Measurements from ENCODE around the gene DMGDH. TPM values are rescaled to one million over a fixed set of nuclear protein-coding genes. Genes with fewer than 3 reads are reported as not detected.
A peak's percentile ranks its signal among the peaks of the same experiment; 100 is the strongest.

DMGDH gene
- total and polyA plus RNA-seq, 2 donors = 1.4 to 3.1 TPM

- Histone ChIP-seq H3K36me3 (ENCODE audit: insufficient read depth) (no peaks in the 10 kb centered on the region), H3K27ac (ENCODE audit: low read depth) (no peak overlapping the region), H3K4me3 (ENCODE audit: low read depth, low read length) (no peak overlapping the region), H3K4me1 (ENCODE audit: insufficient read depth) (no peaks in the 10 kb centered on the region)
- DNase-seq (ENCODE audit: extremely low spot score) = peak; percentile 35
- WGBS = 16% methylated on average over 14 of the region's 14 CpGs
These were observed 48.5 kb downstream of the DMGDH start for GRCh38 chr5:79020861-79021561.

- Histone ChIP-seq H3K27ac (ENCODE audit: low read depth) (no peak overlapping the region), H3K36me3 (ENCODE audit: insufficient read depth) (no peaks in the 10 kb centered on the region), H3K4me3 (ENCODE audit: low read depth, low read length) (no peak overlapping the region), H3K4me1 (ENCODE audit: insufficient read depth) (peaks cover 1% of the 10 kb centered on the region)
- WGBS = 89% methylated on average over 2 of the region's 2 CpGs
- no peak for DNase-seq (ENCODE audit: extremely low spot score)
These were observed 54.8 kb downstream of the DMGDH start for GRCh38 chr5:79014631-79015030.

GRCh38 chr5:79011869-79012268 lies 57.6 kb downstream of the DMGDH start:
- Histone ChIP-seq H3K4me1 (ENCODE audit: insufficient read depth) (peaks cover 1% of the 10 kb centered on the region), H3K4me3 (ENCODE audit: low read depth, low read length) (no peak overlapping the region), H3K27ac (ENCODE audit: low read depth) (no peak overlapping the region), H3K36me3 (ENCODE audit: insufficient read depth) (no peaks in the 10 kb centered on the region)
- DNase-seq (ENCODE audit: extremely low spot score) = no peak

- no peak overlapping the region for H3K4me3 ChIP-seq (ENCODE audit: low read depth, low read length)
- H3K27ac ChIP-seq (ENCODE audit: low read depth) = no peak overlapping the region
- 95% methylated on average over 1 of the region's 1 CpG for WGBS
- H3K36me3 ChIP-seq (ENCODE audit: insufficient read depth) = no peaks in the 10 kb centered on the region
- H3K4me1 ChIP-seq (ENCODE audit: insufficient read depth) = peaks cover 1% of the 10 kb centered on the region
- DNase-seq (ENCODE audit: extremely low spot score) = no peak
These were observed 58.1 kb downstream of the DMGDH start for GRCh38 chr5:79011219-79011836.

GRCh38 chr5:79008362-79008761 lies 61.1 kb downstream of the DMGDH start:
- Histone ChIP-seq H3K4me1 (ENCODE audit: insufficient read depth) (no peaks in the 10 kb centered on the region), H3K36me3 (ENCODE audit: insufficient read depth) (no peaks in the 10 kb centered on the region), H3K27ac (ENCODE audit: low read depth) (no peak overlapping the region), H3K4me3 (ENCODE audit: low read depth, low read length) (no peak overlapping the region)
- 70% methylated on average over 3 of the region's 3 CpGs for WGBS
- no peak for DNase-seq (ENCODE audit: extremely low spot score)

- H3K27ac ChIP-seq (ENCODE audit: low read depth) = no peak overlapping the region
- no peaks in the 10 kb centered on the region for H3K4me1 ChIP-seq (ENCODE audit: insufficient read depth)
- no peaks in the 10 kb centered on the region for H3K36me3 ChIP-seq (ENCODE audit: insufficient read depth)
- H3K4me3 ChIP-seq (ENCODE audit: low read depth, low read length) = no peak overlapping the region
- 98% methylated on average over 3 of the region's 3 CpGs for WGBS
- no peak for DNase-seq (ENCODE audit: extremely low spot score)
These were observed 61.6 kb downstream of the DMGDH start for GRCh38 chr5:79007872-79008271.

GRCh38 chr5:79005936-79006631 lies 63.4 kb downstream of the DMGDH start:
- Histone ChIP-seq H3K36me3 (ENCODE audit: insufficient read depth) (no peaks in the 10 kb centered on the region), H3K4me1 (ENCODE audit: insufficient read depth) (no peaks in the 10 kb centered on the region), H3K27ac (ENCODE audit: low read depth) (no peak overlapping the region), H3K4me3 (ENCODE audit: low read depth, low read length) (no peak overlapping the region)
- no peak for DNase-seq (ENCODE audit: extremely low spot score)
- 89% methylated on average over 6 of the region's 6 CpGs for WGBS

- Histone ChIP-seq H3K36me3 (ENCODE audit: insufficient read depth) (no peaks in the 10 kb centered on the region), H3K27ac (ENCODE audit: low read depth) (no peak overlapping the region), H3K4me3 (ENCODE audit: low read depth, low read length) (no peak overlapping the region), H3K4me1 (ENCODE audit: insufficient read depth) (no peaks in the 10 kb centered on the region)
- 72% methylated on average over 4 of the region's 4 CpGs for WGBS
- DNase-seq (ENCODE audit: extremely low spot score) = no peak
These were observed 64.3 kb downstream of the DMGDH start for GRCh38 chr5:79005151-79005550.

- no peak overlapping the region for H3K27ac ChIP-seq (ENCODE audit: low read depth)
- 80% methylated on average over 1 of the region's 1 CpG for WGBS
- no peak for DNase-seq (ENCODE audit: extremely low spot score)
- H3K4me1 ChIP-seq (ENCODE audit: insufficient read depth) = no peaks in the 10 kb centered on the region
- H3K36me3 ChIP-seq (ENCODE audit: insufficient read depth) = no peaks in the 10 kb centered on the region
- H3K4me3 ChIP-seq (ENCODE audit: low read depth, low read length) = no peak overlapping the region
These were observed 67.1 kb downstream of the DMGDH start for GRCh38 chr5:79002374-79002773.

- H3K27ac ChIP-seq (ENCODE audit: low read depth) = no peak overlapping the region
- H3K4me1 ChIP-seq (ENCODE audit: insufficient read depth) = no peaks in the 10 kb centered on the region
These were observed 68.0 kb downstream of the DMGDH start for GRCh38 chr5:79001471-79001870.

GRCh38 chr5:78997090-78997489 lies 72.4 kb downstream of the DMGDH start:
- no peak overlapping the region for H3K27ac ChIP-seq (ENCODE audit: low read depth)
- WGBS = 91% methylated on average over 2 of the region's 2 CpGs
- DNase-seq (ENCODE audit: extremely low spot score) = no peak
- no peak overlapping the region for H3K4me3 ChIP-seq (ENCODE audit: low read depth, low read length)
- no peaks in the 10 kb centered on the region for H3K4me1 ChIP-seq (ENCODE audit: insufficient read depth)
- no peaks in the 10 kb centered on the region for H3K36me3 ChIP-seq (ENCODE audit: insufficient read depth)

More at GRCh38 chr5:79001471-79001870, 68.0 kb downstream of the DMGDH start:
- H3K36me3 ChIP-seq (ENCODE audit: insufficient read depth) = no peaks in the 10 kb centered on the region
- H3K4me3 ChIP-seq (ENCODE audit: low read depth, low read length) = no peak overlapping the region
- DNase-seq (ENCODE audit: extremely low spot score) = no peak

GRCh38 chr5:78995521-78996007 lies 73.9 kb downstream of the DMGDH start:
- 85% methylated on average over 2 of the region's 2 CpGs for WGBS
- H3K4me3 ChIP-seq (ENCODE audit: low read depth, low read length) = no peak overlapping the region
- H3K27ac ChIP-seq (ENCODE audit: low read depth) = no peak overlapping the region
- no peaks in the 10 kb centered on the region for H3K36me3 ChIP-seq (ENCODE audit: insufficient read depth)
- H3K4me1 ChIP-seq (ENCODE audit: insufficient read depth) = no peaks in the 10 kb centered on the region
- DNase-seq (ENCODE audit: extremely low spot score) = no peak

- H3K4me1 ChIP-seq (ENCODE audit: insufficient read depth) = no peaks in the 10 kb centered on the region
- no peak overlapping the region for H3K27ac ChIP-seq (ENCODE audit: low read depth)
- no peak overlapping the region for H3K4me3 ChIP-seq (ENCODE audit: low read depth, low read length)
- no peak for DNase-seq (ENCODE audit: extremely low spot score)
- H3K36me3 ChIP-seq (ENCODE audit: insufficient read depth) = no peaks in the 10 kb centered on the region
These were observed 76.3 kb downstream of the DMGDH start for GRCh38 chr5:78993165-78993564.

GRCh38 chr5:78992146-78992545 lies 77.3 kb downstream of the DMGDH start:
- WGBS = 49% methylated on average over 2 of the region's 2 CpGs
- no peaks in the 10 kb centered on the region for H3K4me1 ChIP-seq (ENCODE audit: insufficient read depth)

More at GRCh38 chr5:78992146-78992545, 77.3 kb downstream of the DMGDH start:
- Histone ChIP-seq H3K36me3 (ENCODE audit: insufficient read depth) (no peaks in the 10 kb centered on the region), H3K4me3 (ENCODE audit: low read depth, low read length) (no peak overlapping the region), H3K27ac (ENCODE audit: low read depth) (no peak overlapping the region)
- DNase-seq (ENCODE audit: extremely low spot score) = no peak

Measured in urinary bladder (tissue), 4 donors.